ENCODE data around the gene SLC6A17. TPM values are rescaled to one million over a fixed set of nuclear protein-coding genes. Genes with fewer than 3 reads are reported as not detected.

The SLC6A17 gene
- total and polyA plus RNA-seq, 2 donors (not counting 3 experiments of a cell fraction or from before 2014, with no cell fraction given), result 0.03 TPM; not detected in 1

DNA sequence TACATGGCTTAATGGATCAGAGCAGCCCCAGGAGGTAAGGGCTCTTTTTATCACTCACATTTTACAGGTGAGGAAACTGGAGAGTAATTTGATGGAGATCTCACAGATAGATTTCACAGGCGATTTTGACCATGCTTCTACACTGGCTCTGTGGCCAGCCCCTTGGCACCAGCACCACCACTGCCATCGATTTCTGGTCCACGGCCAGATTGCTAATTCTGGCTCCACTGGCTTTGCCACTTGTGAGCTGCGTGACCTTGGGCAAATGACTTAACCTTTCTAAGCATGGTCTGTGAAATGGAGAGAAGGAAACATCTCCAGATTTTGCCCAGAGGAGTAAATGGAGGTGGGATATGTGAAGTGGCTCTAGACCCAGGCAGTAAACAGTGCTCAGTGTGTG lies 92.4 kb downstream of the SLC6A17 start:
- H3K36me3 ChIP-seq (ENCODE audit: control insufficient read depth in 2 of 2, extremely low read depth in 1 of 2, insufficient read depth in 2 of 2, low read length in 2 of 2), result no peaks in the 10 kb centered on the region
- H3K9me1 ChIP-seq (replicated peaks; ENCODE audit: control insufficient read depth, extremely low read depth, insufficient read depth, low read length), result no peaks in the 10 kb centered on the region
- peaks cover 19% of the 10 kb centered on the region for H3K4me1 ChIP-seq (ENCODE audit: control insufficient read depth, extremely low read depth, insufficient read depth, low read length)
- no peaks in the 10 kb centered on the region for H4K20me1 ChIP-seq (replicated peaks; ENCODE audit: control insufficient read depth, extremely low read depth, insufficient read depth, low read length)
- dilution Hi-C loops (cut with MboI; ENCODE audit: extremely low pct_ligation_motif_present, low sequenced_read_pairs) (no loop called here), intact Hi-C loops (cut with micrococcal nuclease) (no loop called here)
- no TSS peak for BruUV-seq (replicated peaks)
- no peaks in the 10 kb centered on the region for H3K27me3 ChIP-seq (ENCODE audit: control insufficient read depth in 2 of 2, insufficient read depth in 2 of 2, low read length in 2 of 2)
- no peak for DNase-seq (ENCODE audit: low read depth, low spot score)
- no peak for FAIRE-seq
- no peak overlapping the region for H3K4me3 ChIP-seq (replicated peaks in 1 of 3; ENCODE audit: insufficient read depth in 1 of 3, low read depth in 1 of 3, low read length in 3 of 3)
- H2AFZ ChIP-seq (ENCODE audit: low read depth, low read length), result no peak overlapping the region
- no peak for TF ChIP-seq POLR2A (IDR thresholded peaks at IDR 0.05; ENCODE audit: low read depth, low read length)
- no peak for TF ChIP-seq FOS (IDR thresholded peaks at IDR 0.05; ENCODE audit: borderline replicate concordance, insufficient read depth, low read length)
- TF ChIP-seq GATA2 (IDR thresholded peaks at IDR 0.05; ENCODE audit: insufficient read depth, insufficient read length, low read depth, low read length), result no peak
- no peaks in the 10 kb centered on the region for H3K9me3 ChIP-seq (replicated peaks; ENCODE audit: control insufficient read depth, insufficient read depth, low read length)
- CTCF ChIA-PET, result interaction anchor here (3.6 kb wide), 1 partner anchor 70 kb away, joined by 13 read pairs; no protein-coding TSS in a partner anchor
- no peak overlapping the region for H3K27ac ChIP-seq (ENCODE audit: insufficient read depth, low read depth, low read length)
- POLR2A ChIA-PET, result no interaction called here
- no peak overlapping the region for H3K9ac ChIP-seq (replicated peaks; ENCODE audit: extremely low read depth, insufficient read depth, low read length)
- no peak overlapping the region for H3K4me2 ChIP-seq (ENCODE audit: insufficient read depth, low read length)
- no peaks in the 10 kb centered on the region for H3K79me2 ChIP-seq (ENCODE audit: control insufficient read depth, insufficient read depth, low read length)

GRCh38 chr1:110243146-110243545 lies 92.9 kb downstream of the SLC6A17 start:
- Histone ChIP-seq H3K9ac (replicated peaks; ENCODE audit: extremely low read depth, insufficient read depth, low read length) (no peak overlapping the region), H3K4me3 (replicated peaks in 1 of 3; ENCODE audit: insufficient read depth in 1 of 3, low read depth in 1 of 3, low read length in 3 of 3) (no peak overlapping the region), H3K9me3 (replicated peaks; ENCODE audit: control insufficient read depth, insufficient read depth, low read length) (no peaks in the 10 kb centered on the region), H3K4me1 (ENCODE audit: control insufficient read depth, extremely low read depth, insufficient read depth, low read length) (peaks cover 19% of the 10 kb centered on the region), H2AFZ (ENCODE audit: low read depth, low read length) (no peak overlapping the region), H3K36me3 (ENCODE audit: control insufficient read depth in 2 of 2, extremely low read depth in 1 of 2, insufficient read depth in 2 of 2, low read length in 2 of 2) (no peaks in the 10 kb centered on the region), H3K9me1 (replicated peaks; ENCODE audit: control insufficient read depth, extremely low read depth, insufficient read depth, low read length) (no peaks in the 10 kb centered on the region), H3K4me2 (ENCODE audit: insufficient read depth, low read length) (no peak overlapping the region), H3K27ac (ENCODE audit: insufficient read depth, low read depth, low read length) (no peak overlapping the region), H3K79me2 (ENCODE audit: control insufficient read depth, insufficient read depth, low read length) (no peaks in the 10 kb centered on the region), H4K20me1 (replicated peaks; ENCODE audit: control insufficient read depth, extremely low read depth, insufficient read depth, low read length) (no peaks in the 10 kb centered on the region), H3K27me3 (ENCODE audit: control insufficient read depth in 2 of 2, insufficient read depth in 2 of 2, low read length in 2 of 2) (no peaks in the 10 kb centered on the region)
- FAIRE-seq (no peak), DNase-seq (ENCODE audit: low read depth, low spot score) (no peak)
- CTCF ChIA-PET, result no interaction called here
- POLR2A ChIA-PET, result no interaction called here
- dilution Hi-C loops (cut with MboI; ENCODE audit: extremely low pct_ligation_motif_present, low sequenced_read_pairs), result no loop called here
- intact Hi-C loops (cut with micrococcal nuclease), result no loop called here
- no peak for TF ChIP-seq POLR2A (IDR thresholded peaks at IDR 0.05; ENCODE audit: low read depth, low read length)
- no peak for TF ChIP-seq MYC (IDR thresholded peaks at IDR 0.05; ENCODE audit: low read depth, low read length)
- TF ChIP-seq EZH2 (IDR thresholded peaks at IDR 0.05; ENCODE audit: borderline replicate concordance, low read depth, low read length, severe bottlenecking), result no peak
- TF ChIP-seq JUN (IDR thresholded peaks at IDR 0.05; ENCODE audit: borderline replicate concordance, insufficient read depth, insufficient read length, low read depth), result no peak
- TF ChIP-seq GATA2 (IDR thresholded peaks at IDR 0.05; ENCODE audit: insufficient read depth, insufficient read length, low read depth, low read length), result no peak
- TF ChIP-seq, protein P1, sequence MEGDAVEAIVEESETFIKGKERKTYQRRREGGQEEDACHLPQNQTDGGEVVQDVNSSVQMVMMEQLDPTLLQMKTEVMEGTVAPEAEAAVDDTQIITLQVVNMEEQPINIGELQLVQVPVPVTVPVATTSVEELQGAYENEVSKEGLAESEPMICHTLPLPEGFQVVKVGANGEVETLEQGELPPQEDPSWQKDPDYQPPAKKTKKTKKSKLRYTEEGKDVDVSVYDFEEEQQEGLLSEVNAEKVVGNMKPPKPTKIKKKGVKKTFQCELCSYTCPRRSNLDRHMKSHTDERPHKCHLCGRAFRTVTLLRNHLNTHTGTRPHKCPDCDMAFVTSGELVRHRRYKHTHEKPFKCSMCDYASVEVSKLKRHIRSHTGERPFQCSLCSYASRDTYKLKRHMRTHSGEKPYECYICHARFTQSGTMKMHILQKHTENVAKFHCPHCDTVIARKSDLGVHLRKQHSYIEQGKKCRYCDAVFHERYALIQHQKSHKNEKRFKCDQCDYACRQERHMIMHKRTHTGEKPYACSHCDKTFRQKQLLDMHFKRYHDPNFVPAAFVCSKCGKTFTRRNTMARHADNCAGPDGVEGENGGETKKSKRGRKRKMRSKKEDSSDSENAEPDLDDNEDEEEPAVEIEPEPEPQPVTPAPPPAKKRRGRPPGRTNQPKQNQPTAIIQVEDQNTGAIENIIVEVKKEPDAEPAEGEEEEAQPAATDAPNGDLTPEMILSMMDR (IDR thresholded peaks at IDR 0.05; ENCODE audit: extremely low read depth in 1 of 2, insufficient read depth in 1 of 2, low read depth in 1 of 2, low read length in 2 of 2), result no peak
- no TSS peak for BruUV-seq (replicated peaks)
